ENCODE measurements around the gene SEPTIN10. TPM values are rescaled to one million over a fixed set of nuclear protein-coding genes. Genes with fewer than 3 reads are reported as not detected.

SEPTIN10 gene
- total and polyA plus RNA-seq, 2 of the 8 experiments (the other 6 are each of a cell fraction or from before 2014, with no cell fraction given): 23.7 to 101 TPM

DNA sequence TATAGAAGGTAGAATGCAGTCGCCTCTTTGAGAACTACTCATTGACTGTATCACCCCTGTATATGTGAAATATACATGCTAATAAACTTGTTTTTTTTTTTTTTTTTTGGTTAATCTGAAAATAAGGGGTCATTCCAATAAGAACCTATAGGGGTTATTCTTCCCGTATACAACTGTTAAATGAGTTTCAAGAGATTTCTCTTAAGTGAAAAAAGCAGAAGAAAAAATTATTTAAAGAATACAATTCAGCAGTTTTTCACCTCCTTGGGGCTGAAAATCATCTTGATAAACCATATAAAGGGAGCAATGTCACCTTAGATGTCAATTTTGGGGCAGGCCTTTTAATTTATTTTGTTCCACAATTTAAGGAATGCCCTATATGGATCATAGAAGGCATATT lies 66.5 kb downstream of the SEPTIN10 start (continued):
- TF ChIP-seq, protein P1, sequence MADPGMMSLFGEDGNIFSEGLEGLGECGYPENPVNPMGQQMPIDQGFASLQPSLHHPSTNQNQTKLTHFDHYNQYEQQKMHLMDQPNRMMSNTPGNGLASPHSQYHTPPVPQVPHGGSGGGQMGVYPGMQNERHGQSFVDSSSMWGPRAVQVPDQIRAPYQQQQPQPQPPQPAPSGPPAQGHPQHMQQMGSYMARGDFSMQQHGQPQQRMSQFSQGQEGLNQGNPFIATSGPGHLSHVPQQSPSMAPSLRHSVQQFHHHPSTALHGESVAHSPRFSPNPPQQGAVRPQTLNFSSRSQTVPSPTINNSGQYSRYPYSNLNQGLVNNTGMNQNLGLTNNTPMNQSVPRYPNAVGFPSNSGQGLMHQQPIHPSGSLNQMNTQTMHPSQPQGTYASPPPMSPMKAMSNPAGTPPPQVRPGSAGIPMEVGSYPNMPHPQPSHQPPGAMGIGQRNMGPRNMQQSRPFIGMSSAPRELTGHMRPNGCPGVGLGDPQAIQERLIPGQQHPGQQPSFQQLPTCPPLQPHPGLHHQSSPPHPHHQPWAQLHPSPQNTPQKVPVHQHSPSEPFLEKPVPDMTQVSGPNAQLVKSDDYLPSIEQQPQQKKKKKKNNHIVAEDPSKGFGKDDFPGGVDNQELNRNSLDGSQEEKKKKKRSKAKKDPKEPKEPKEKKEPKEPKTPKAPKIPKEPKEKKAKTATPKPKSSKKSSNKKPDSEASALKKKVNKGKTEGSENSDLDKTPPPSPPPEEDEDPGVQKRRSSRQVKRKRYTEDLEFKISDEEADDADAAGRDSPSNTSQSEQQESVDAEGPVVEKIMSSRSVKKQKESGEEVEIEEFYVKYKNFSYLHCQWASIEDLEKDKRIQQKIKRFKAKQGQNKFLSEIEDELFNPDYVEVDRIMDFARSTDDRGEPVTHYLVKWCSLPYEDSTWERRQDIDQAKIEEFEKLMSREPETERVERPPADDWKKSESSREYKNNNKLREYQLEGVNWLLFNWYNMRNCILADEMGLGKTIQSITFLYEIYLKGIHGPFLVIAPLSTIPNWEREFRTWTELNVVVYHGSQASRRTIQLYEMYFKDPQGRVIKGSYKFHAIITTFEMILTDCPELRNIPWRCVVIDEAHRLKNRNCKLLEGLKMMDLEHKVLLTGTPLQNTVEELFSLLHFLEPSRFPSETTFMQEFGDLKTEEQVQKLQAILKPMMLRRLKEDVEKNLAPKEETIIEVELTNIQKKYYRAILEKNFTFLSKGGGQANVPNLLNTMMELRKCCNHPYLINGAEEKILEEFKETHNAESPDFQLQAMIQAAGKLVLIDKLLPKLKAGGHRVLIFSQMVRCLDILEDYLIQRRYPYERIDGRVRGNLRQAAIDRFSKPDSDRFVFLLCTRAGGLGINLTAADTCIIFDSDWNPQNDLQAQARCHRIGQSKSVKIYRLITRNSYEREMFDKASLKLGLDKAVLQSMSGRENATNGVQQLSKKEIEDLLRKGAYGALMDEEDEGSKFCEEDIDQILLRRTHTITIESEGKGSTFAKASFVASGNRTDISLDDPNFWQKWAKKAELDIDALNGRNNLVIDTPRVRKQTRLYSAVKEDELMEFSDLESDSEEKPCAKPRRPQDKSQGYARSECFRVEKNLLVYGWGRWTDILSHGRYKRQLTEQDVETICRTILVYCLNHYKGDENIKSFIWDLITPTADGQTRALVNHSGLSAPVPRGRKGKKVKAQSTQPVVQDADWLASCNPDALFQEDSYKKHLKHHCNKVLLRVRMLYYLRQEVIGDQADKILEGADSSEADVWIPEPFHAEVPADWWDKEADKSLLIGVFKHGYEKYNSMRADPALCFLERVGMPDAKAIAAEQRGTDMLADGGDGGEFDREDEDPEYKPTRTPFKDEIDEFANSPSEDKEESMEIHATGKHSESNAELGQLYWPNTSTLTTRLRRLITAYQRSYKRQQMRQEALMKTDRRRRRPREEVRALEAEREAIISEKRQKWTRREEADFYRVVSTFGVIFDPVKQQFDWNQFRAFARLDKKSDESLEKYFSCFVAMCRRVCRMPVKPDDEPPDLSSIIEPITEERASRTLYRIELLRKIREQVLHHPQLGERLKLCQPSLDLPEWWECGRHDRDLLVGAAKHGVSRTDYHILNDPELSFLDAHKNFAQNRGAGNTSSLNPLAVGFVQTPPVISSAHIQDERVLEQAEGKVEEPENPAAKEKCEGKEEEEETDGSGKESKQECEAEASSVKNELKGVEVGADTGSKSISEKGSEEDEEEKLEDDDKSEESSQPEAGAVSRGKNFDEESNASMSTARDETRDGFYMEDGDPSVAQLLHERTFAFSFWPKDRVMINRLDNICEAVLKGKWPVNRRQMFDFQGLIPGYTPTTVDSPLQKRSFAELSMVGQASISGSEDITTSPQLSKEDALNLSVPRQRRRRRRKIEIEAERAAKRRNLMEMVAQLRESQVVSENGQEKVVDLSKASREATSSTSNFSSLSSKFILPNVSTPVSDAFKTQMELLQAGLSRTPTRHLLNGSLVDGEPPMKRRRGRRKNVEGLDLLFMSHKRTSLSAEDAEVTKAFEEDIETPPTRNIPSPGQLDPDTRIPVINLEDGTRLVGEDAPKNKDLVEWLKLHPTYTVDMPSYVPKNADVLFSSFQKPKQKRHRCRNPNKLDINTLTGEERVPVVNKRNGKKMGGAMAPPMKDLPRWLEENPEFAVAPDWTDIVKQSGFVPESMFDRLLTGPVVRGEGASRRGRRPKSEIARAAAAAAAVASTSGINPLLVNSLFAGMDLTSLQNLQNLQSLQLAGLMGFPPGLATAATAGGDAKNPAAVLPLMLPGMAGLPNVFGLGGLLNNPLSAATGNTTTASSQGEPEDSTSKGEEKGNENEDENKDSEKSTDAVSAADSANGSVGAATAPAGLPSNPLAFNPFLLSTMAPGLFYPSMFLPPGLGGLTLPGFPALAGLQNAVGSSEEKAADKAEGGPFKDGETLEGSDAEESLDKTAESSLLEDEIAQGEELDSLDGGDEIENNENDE (IDR thresholded peaks at IDR 0.05; ENCODE audit: insufficient replicate concordance, low read length): no peak
- TF ChIP-seq RAD21 (IDR thresholded peaks at IDR 0.05 in 1 of 2, conservative IDR thresholded peaks at IDR 0.05 in 1 of 2; ENCODE audit: low read depth in 2 of 2, low read length in 2 of 2) (no peak), TCF12 (IDR thresholded peaks at IDR 0.05; ENCODE audit: low read depth, low read length) (no peak), SP2 (IDR thresholded peaks at IDR 0.05; ENCODE audit: low read length) (no peak), GTF2F1 (IDR thresholded peaks at IDR 0.05; ENCODE audit: borderline replicate concordance, low read depth, low read length) (no peak), JUN (IDR thresholded peaks at IDR 0.05; ENCODE audit: low read depth, low read length) (no peak), ATF3 (IDR thresholded peaks at IDR 0.05; ENCODE audit: insufficient read depth, low read depth, low read length) (no peak), CREB1 (IDR thresholded peaks at IDR 0.05) (no peak), POU5F1 (IDR thresholded peaks at IDR 0.05; ENCODE audit: low read depth, low read length) (no peak), KDM4A (IDR thresholded peaks at IDR 0.05; ENCODE audit: low read depth, low read length, severe bottlenecking) (no peak)

Data from H1 (cell line).